Activated CD4-positive, alpha-beta T cell treated with anti-CD3 and anti-CD28 coated beads, Interleukin-2, Interleukin-4, amounts not matched to agents 100 ng/mL and 50 ng/mL, durations not matched to agents 16 hours and 8 hours (primary cell): Measurements from ENCODE around the gene PIK3C2A.

Experiments
- DNase-seq: peaks from one replicate; pipeline ENCODE4 v3.0.0-alpha.2; 2020; ENCODE audit warnings: low spot score

The PIK3C2A gene

DNA sequence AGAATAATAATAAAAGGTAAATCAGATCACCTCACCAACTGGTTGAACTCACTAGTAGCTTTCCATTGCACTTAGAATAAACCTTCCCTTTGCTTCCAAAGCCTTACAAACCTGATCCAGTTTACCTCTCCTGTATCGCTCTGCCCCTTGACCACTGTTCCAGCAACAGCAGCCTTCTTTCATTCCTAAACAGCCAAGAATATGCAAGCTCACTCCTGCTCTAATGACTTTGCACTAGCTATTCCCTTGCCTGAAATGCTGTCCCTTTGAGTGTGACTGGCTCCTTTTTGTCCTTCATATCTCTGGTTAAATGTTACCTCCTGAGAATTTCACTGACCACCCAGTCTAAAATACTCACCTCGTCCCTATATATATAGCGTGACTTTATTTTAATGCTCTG is 9.6 kb upstream of the PIK3C2A start:
- DNase-seq = no peak

DNA sequence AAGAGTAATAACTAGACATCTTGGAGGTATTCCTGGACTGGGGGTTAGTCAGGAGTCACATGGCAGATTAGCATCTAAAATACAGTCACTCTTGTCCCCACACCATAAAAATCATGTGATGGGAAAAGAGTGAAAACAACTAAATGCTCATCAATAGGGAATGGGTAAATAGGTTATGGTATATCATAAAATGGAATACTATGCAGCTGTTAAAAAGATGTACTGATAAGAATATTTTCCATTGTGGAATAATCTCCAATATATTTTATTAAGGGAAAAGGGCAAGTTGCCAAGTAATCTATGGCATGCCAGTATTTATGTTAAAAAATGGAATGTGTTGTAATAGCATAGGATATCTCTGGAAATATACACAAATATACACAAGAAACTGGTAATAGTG is 6.6 kb upstream of the PIK3C2A start:
- DNase-seq = no peak

DNA sequence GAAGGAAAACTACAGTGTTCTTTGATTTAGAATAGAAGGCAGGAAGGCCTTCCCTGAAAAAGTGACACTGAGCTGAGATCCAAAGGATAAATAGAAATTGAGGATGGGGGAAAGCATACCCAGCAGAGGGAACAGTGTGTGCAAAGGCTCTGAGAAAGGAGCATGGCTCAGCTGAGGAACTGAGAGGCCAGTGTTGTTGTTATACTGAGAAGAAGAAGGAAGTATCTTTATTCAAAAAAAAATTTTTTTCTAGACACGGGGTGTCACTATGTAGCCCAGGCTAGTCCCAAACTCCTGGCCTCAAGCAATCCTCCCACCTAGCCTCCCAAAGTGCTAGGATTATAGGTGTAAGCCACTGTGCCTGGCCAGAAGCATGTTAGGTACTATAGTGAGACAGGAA is 3.5 kb upstream of the PIK3C2A start:
- no peak for DNase-seq

DNA sequence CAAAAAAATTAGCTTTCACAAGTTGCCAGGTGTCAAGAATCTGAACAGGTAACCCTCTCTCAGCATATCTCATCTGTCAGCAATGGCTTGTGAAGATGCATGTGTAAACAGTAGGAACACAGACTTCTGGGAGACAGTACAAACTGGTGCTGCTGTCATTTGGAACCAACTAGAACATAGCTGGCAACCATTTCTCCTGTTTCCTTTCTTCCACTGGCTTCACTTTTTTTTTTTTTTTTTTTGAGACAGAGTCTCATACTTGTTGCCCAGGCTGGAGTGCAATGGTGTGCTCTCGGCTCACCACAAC is 2.1 kb upstream of the PIK3C2A start:
- DNase-seq = no peak

DNA sequence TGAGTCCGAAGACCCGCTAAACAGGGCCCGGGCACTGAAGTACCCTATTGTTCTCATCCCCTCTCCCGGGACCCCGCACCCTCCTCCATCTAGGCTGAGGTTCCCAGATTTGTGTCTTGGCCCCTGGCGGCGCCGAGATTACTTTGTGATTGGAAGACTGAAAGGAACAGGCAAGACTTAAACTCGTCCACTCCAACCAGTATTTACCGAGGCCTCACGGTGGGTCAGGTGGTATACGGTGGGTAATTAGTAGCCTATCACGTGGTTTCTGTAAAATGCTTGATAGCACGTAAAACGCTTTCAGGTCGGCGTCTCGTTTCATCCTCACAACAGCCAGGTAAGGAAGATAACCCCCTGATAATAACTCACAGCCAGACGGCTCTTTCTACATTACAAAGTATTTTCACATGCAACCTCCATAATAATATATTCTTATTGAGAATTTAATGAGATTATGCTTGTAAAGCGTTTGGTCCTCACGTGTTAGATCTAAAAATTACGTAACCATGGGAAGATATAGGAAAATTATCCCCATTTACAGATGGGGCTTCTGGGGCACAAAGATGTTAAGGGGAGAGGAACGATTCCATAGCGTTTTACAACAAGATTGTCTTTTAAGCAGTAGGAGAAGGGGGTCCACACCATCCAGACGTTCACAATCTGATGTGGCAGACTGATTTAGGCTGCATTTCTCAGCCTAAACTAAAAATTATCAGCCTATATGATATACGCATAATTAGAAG is 642 bp upstream of the PIK3C2A start:
- peak; percentile 32 for DNase-seq

DNA sequence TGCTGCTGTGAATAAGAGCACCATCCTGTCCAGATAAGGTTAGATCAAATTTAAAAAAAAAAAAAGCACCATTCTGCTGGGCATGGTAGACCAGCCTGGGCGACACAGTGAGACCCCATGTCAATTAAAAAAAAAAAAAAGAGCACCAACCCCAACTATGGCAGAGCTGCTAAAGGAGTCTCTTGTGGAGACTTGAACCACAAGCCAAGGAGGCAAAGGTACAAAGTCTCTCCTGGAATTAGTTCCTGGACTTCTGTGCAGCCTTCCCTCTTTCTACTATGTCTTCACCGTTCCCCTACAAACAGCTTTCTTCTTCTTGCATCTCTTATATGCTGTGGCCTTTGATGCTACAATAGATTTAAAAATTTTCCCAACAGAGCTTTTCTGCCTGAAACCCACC is 1.3 kb downstream of the PIK3C2A start:
- DNase-seq = no peak

DNA sequence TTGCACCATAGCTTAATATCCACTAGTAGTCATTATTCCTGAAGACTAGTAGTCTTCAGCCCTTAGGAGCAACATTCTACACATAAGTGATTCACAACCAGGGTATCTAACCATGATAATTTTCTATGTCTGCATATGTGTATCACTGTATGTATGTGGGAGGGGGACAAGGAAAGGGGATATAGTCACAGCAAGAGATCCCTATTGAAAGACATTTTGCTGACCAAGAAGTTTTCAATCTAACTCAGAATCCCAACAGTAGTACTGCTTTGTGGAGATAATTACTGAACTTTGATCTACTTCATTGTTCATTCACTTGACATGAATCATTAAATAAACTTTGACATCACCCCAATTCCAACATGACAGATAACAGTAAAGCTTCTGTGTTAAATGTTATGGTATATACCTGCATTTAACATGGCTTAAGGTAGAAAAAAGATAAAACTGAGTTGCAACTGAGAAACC is 10.3 kb downstream of the PIK3C2A start:
- DNase-seq = no peak

DNA sequence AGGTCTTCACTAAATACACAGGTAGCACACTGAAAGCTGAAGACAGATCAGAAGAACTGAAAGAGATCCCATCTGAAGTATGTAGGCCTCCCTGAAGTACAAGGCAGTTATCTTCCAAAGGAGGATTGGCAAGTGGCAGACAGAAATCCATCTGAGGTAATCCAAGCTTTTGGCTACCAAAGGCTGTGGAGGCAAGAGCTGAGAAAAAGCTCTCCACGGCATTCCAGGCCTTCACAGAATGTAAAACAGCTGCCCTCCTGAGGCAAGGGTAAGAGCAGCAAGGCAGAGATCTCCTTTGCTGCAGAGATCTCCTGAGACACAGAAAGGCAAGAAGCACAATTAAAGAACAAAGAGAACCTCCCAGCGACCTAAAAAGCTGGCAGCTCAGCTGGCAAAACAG is 19.1 kb downstream of the PIK3C2A start:
- DNase-seq = no peak

DNA sequence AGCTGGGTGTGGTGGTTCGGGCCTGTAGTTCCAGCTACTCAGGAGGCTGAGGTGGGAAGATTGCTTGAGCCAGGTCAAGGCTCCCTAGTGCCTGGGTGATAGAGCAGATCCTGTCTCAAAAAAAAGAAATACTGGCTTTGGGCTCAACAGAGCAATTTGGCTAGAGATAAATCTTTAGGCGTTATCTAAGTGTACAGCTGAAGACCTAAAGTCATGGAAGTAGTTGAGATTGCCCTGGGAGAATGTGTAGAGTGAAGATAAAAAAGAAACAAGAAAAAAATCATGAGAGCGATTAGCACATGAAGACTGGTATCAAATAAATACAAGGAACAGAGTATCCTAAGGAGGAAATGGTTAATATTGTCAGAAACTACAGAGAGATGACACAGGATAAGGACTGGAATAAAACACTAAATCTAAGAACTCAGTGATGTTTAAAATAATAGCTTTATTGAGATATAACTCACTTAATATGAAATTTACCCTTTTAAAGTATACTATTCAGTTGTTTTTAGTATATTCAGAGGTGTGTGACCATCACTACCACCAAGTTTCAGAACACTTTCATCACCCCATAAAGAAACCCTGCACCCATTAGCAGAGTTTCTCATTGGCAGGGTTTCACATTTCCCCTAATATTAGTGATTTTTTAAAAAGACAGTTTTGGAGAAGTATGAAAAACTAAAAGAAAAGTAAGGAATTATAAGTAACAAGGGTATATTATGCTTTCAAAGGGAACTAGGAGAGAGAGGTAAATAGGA is 20.7 kb downstream of the PIK3C2A start:
- DNase-seq = no peak

DNA sequence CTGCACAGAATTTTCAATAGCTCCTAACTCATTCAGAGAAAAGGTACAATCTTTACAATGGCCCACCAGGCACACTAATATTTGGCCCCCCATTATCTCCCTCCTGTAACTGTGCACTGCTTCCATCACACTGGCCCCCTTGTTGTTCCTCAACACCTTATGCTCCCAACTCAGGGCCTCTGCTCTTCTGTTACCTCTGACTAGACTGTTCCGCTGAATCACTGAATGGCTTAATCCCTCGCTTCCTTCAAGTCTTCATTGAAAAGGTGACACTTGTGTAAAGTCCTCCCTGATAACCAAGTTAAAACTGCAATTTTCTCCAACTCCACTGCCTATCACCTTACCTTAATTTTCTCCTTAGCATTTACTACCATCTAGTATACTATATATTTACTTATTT is 21.8 kb downstream of the PIK3C2A start:
- DNase-seq = no peak

DNA sequence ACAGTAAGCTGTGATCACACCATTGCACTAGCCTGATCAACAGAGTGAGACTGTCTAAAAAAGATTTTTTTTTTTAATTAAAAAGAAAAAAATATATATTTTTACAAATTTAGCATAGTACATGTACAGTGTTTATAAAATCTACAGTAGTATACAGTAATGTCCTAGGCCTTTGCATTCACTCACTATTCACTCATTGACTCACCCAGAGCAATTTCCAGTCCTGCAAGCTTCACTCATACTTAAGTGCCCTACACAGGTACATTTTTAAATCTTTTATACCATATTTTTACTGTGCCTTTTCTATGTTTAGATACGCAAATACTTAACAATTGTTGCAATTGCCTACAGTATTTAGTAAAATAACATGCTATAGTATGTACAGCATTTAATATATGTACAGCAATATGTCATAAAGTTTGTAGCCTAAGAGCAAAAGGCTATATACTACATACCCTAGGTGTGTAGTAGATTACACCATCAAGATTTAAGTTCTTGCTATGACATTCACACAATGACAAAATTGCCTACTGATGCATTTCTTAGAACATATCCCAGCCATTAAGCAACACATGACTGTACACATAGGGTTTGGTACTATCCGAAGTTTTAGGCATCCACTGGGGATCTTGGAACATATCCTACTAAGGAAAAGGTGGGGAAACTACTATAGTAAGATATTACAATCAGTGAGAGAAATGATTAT is 22.8 kb downstream of the PIK3C2A start:
- no peak for DNase-seq

DNA sequence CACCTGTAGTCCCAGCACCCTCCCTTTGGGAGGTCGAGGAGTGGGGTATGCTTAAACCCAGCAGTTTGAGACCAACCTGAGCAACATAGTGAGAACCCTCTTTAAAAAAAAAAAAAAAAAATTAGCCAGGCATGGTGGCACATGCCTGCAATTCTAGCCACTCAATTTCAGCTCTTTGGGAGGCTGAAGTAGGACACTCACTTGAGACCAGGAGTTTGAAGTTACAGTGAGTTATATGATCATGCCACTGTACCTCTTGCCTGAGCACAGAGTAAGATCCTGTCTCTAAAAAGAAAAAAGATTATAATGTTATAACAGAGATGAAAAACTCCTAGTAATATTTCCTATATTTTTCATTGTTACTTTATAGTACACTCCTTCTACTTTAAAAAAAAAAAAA is 23.9 kb downstream of the PIK3C2A start:
- no peak for DNase-seq

DNA sequence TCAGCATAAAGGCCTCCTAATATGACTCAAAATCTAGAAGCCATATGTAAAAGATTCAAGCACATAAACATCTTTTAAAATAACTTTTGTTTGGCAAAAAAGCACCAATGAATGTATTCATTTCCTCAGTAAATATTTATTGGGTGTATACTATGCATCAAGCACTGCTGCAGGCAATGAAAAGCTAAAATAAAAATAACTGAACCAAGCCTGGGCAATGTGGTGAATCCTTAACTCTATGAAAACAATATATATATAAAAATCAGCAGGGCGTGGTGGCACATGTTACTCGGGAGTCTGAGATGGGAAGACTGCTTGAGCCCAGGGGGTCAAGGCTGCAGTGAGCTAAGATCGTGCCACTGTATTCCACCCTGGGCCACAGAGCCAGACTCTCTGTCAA is 27.8 kb downstream of the PIK3C2A start:
- DNase-seq = no peak

DNA sequence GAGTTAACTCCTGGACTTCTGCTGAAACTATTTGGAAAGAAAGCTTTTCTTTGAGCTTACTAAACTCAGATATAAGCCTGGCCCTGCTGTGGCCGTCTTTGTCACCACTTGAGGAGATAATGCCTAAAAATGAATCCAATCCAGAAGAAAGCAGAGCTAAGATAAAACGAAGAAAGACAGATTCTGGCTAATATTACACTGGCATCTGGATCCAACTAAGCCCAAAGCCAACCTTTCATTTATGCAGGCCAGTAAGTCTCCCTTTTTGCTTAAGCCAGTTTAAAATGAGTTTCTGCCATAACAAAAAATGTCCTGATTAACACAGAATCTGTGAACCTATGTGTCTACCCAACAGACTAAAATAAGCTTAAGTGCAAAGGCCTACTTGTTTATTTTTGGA is 34.5 kb downstream of the PIK3C2A start:
- DNase-seq = no peak

DNA sequence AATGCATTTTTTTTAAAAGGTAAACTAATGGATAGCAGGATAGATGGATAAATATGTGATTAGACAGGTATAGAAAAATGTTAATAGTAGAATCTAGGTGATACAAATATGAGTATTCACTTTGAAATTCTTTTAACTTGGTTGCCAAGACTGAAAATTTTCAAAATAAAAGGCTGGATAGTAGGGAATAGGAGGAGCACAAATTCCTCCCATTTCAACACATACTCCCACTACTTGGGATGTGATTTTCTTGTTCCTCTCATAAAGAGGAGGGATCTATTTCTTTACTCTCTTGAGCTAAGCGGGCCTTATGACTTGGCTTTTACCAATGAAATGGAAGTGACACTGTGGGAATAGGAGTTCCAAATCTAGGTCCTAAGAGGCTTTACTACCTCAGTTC is 35.9 kb downstream of the PIK3C2A start:
- no peak for DNase-seq

DNA sequence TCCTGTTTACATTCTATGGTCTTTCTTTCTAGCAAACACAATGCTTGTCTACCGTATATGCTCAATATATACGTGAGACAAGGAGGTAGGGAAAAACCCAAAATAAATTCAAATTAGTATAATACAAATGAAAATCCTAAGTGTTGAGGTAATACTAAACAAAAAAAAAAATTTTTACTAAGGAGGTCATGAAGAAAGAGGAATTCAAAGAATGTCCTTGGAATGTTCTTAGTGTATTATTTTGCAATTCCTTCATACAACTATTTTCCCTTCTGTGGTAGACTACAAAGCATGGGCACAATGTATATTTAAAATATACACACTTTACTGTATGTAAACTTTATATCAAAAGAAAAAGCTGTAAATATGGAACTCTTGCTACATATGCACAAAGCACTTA is 36.4 kb downstream of the PIK3C2A start:
- DNase-seq = no peak

DNA sequence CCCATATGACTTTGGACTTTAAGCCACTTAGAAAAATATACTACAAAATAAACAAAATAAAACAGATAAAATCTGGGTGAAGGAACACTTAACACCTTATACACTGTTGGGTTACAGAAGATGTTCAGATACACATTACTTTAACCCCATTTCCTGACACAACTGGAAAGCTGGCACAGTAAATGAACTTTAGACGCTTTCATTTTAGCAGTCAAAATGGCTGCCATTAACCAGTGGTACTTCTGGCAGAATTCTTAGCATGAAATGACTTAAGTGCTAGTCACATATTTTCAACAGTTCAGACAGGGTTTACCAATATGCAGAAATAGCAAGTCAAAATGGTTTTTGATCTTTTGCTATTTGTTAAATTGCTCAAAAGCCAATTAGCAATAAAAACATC is 37.9 kb downstream of the PIK3C2A start:
- no peak for DNase-seq

DNA sequence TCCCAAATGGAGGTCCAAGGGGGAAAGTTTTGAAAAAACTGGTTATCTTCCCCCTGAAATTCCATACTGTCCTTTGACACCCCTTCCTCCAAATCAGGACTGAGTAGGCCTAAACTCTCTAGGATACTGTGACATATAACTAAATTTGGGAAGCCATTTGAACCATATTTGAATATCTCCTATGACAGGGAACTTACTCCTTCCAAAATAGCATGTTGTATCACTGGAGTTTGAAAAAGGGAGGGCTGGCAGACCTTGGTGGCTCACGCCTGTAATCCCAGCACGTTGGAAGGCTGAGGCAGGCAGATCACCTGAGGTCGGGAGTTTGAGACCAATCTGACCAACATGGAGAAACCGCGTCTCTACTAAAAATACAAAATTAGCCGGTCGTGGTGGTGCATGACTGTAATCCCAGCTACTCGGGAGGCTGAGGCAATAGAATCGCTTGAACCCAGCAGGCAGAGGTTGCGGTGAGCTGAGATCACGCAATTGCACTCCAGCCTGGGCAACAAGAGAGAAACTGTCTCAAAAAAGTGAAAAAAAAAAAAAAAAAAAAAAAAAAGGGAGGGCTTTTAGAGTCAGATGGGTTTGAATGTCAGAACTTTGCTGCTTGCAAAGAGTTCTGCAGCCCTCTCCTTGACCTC is 42.4 kb downstream of the PIK3C2A start:
- no peak for DNase-seq

DNA sequence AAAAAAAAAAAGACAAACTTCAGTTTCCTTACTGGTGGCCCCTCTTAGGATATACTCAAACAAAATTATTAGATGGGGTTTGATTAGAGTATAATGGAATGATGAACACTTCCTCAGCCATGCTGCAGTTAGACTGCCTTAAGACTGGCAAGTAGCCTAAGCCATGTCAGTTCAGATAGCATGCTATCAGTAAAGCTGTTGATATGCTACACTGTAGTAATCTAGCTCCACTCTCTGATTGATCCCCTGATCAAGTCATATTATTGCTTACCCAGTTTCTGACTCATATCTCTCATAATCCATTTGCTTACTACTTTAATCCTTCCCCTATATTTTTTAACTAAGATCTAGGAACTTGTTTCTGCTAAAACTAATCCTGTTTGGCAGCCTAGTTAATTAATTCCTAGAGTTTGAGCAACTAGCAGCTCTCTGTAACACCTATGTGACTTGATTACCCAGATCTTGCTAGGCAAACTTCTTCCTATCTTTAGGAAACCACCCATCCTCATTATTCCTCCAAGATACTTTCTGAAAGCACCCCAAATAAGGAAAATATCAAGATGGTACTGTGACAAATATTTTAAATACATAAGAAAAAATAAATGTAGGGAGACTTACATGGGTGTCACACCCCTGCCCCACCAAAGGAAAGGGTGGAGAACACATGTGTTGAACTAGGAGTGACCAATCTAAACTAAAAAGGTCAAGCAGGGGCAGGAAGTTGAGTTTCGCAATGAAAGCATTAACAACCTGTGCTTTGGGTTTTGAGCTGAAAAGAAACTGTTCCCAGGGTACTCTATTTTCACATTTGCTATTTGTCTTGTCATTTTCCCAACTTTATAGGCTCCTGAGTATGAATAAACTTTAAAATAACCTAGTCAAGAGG is 43.2 kb downstream of the PIK3C2A start:
- no peak for DNase-seq

DNA sequence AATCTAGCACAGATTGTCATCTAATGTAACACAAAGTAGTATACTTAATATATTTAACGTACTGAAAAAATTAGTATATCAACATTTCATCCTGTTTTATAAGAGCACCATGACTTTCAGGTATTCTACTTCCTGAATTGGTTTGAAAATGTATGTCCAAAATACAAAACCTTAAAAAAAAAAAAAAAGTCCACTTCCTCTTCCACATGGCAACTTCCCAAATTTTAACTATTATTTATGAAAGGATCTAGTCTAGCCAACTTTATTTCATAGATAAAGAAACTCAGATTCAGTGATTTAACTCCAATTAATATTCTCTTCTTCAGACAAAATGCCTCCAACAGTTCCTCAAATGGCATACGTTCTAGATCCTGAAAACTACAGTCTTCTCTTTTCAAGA is 44.0 kb downstream of the PIK3C2A start:
- DNase-seq = no peak

DNA sequence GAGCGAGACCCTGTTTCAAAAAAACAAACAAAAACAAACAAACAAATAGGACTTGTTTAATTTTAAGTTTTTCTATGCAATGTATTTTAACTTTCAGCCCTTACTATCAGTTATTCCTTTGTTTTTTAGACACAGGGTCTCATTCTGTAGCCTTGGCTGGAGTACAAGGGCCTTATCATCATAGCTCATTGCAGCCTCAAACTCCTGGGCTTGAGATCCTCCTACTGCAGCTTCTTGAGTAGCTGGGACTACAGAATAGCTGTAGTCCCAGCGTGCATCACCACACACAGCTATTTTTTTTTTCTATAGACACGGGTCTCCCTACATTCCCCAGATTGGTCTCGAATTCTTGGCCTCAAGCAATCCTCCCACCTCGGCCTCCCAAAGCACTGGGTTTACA is 44.5 kb downstream of the PIK3C2A start:
- DNase-seq = no peak

DNA sequence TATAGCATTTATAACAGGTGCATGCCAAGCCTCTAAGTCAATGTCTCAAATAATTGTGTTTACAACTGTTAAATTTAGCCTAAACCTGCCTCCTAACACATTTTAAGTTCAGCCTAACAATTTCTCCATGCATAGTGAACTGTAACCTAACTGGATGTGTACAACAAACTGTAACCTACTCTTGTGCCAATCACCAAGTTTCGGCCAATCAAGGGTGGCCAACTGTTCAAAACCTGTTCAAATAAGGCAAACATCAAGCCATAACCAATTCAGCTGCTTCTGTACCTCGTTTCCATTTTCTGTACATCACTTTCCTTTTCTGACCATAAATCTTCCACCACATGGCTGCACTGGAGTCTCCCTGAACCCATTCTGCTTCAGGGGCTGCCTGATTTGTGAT is 45.4 kb downstream of the PIK3C2A start:
- DNase-seq = no peak
